IPS-18a (cell line): ENCODE results near the gene CAPN9.

Experiments
- H3K27ac ChIP-seq: one replicate; pipeline ENCODE4 v1.5.1; 2013; ENCODE audit warnings: low read length
- H3K27me3 ChIP-seq: one replicate; pipeline ENCODE4 v1.6.1; 2013; ENCODE audit warnings: mild to moderate bottlenecking, low read length; ENCODE audit not compliant: control insufficient read depth, insufficient read depth
- H3K36me3 ChIP-seq: one replicate; pipeline ENCODE4 v1.6.1; 2013; ENCODE audit warnings: low read depth, low read length; ENCODE audit not compliant: control insufficient read depth
- H3K4me1 ChIP-seq: one replicate; pipeline ENCODE4 v1.6.1; 2013; ENCODE audit warnings: low read depth, low read length; ENCODE audit not compliant: control insufficient read depth
- H3K4me3 ChIP-seq: one replicate; pipeline ENCODE4 v1.5.1; 2013; ENCODE audit warnings: low read length
- H3K9ac ChIP-seq: one replicate; pipeline ENCODE4 v1.6.1; 2013; ENCODE audit warnings: mild to moderate bottlenecking, low read length, moderate library complexity
- H3K9me3 ChIP-seq: one replicate; pipeline ENCODE4 v1.6.1; 2013; ENCODE audit warnings: low read depth, low read length; ENCODE audit not compliant: control insufficient read depth

CAPN9 gene

DNA sequence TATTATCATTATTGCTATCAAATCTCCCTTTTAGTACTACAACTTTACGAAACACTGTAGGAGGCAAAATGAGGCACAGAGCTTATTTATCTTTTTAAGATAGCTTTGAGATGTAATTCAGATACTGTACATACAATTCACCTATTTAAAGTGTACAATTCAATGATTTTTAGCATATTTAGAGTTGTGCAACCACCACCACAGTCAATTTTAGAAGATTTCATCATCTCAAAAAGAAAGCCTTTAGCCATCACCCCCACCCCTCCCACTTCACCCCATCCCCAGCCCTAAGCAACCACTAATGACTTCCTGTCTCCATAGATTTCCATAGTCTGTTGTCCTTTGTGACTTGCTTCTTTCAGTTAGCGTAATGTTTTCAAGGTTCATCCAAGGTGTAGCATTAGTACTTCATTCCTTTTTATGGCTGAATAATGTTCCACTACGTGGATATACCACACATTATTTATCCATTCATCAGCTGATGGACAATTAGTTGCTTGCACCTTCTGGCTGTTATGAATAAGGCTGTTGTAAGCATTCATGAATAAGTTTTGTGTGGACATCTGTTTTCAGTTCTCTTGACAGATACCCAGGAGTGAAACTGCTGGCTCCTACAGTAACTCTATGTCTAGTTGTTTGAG lies 9.4 kb upstream of the CAPN9 start:
- Histone ChIP-seq H3K27me3 (no peaks in the 10 kb centered on the region), H3K9me3 (no peaks in the 10 kb centered on the region), H3K4me1 (no peaks in the 10 kb centered on the region), H3K36me3 (no peaks in the 10 kb centered on the region), H3K9ac (no peak overlapping the region), H3K27ac (no peak overlapping the region), H3K4me3 (no peak overlapping the region)

DNA sequence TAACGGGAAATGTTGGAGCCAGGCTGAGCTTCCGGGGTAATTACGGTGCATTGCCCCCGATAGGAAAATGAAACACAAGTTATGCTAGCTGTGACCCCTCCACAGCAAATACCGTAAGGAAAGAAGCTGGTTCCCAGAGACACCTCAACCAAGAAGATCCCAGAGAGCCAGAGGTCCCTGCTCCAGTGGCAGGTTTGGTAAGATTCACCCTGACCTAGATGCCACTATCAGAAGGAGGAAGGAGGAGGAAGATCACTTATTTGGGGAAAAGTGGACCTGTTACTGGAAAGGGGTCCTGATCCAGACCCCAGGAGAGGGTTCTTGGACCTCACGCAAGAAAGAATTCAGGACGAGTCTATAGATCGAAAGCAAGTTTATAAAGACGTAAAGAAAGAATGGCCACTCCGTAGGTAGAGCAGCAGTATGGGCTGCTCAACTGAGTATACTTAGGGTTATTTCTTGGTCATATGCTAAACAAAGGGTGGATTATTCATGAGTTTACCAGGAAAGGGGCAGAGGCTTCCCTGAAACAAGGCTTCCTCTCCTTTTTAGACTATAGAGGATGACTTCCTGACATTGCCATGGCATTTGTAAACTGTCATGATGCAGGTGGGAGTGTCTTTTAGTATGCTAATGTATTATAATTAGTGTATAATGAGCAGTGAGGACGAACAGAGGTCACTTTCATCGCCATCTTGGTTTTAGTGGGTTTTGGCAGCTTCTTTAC lies 7.5 kb upstream of the CAPN9 start:
- no peaks in the 10 kb centered on the region for H3K27me3 ChIP-seq
- H3K4me1 ChIP-seq, result no peaks in the 10 kb centered on the region
- no peak overlapping the region for H3K9ac ChIP-seq
- H3K9me3 ChIP-seq, result no peaks in the 10 kb centered on the region
- H3K36me3 ChIP-seq, result no peaks in the 10 kb centered on the region
- H3K27ac ChIP-seq, result no peak overlapping the region
- no peak overlapping the region for H3K4me3 ChIP-seq

DNA sequence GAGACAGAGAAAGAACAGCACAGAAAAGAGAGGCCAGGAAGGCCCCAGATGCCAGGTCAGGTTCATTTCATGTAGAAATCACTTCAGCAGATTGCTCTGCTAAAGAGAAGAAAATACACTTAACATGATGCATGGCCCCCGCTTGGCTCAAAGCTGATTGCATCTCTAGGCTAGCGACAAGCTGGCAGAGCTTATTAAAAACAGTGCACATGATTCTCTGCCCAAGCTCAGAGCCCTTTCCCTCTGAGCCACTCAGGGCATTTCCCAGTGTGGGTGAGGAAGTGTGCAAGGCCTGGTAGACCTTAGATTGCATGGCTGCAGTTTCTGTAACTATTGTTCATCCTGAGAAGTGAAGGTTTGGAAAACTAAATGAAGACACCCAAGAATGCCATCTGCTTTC lies 3.3 kb upstream of the CAPN9 start:
- H3K27me3 ChIP-seq, result no peaks in the 10 kb centered on the region
- no peak overlapping the region for H3K27ac ChIP-seq
- no peak overlapping the region for H3K9ac ChIP-seq
- H3K9me3 ChIP-seq, result no peaks in the 10 kb centered on the region
- H3K4me1 ChIP-seq, result no peaks in the 10 kb centered on the region
- no peak overlapping the region for H3K4me3 ChIP-seq
- H3K36me3 ChIP-seq, result no peaks in the 10 kb centered on the region

DNA sequence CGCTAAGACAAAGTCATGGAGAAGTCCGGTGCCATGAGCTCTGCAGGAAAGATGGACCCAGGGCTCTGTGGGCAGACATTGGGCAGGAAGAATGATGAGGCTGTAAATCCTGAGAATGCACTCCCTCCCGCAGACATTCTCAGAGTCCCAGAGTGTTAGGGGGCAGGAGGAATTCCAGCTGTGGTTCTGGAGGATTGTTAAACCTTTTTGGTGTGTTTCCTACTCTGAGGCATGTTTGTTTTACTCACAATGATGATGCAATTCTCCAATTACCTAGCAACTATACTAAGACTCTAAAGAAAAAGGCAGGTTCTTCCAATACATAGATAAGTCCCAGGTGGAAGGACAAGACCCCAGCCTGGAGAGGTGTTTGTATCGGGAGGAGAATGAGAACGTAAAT lies 2.8 kb upstream of the CAPN9 start:
- Histone ChIP-seq H3K27ac (no peak overlapping the region), H3K36me3 (no peaks in the 10 kb centered on the region), H3K4me3 (no peak overlapping the region)

DNA sequence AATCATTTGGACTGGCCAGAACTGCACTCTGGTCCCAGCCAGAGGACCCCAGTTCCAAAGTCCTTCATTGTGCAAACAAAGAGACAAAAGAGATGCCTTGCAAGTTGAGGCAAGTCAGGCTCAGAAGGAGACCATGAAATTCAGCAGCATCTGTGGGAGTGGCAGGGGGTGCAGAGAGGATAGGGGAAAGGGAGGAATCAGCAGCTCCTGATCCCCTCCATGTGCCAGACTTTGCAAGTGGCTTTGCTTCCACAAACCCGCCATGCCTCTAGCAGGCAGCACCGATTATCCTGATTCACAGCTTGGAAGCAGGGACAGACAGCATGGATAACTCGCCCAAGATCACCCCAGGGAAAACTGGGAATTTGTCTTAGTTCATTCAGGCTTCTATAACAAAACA lies 2.1 kb upstream of the CAPN9 start:
- H3K9ac ChIP-seq, result no peak overlapping the region
- no peak overlapping the region for H3K27ac ChIP-seq
- peaks cover 4% of the 10 kb centered on the region for H3K4me1 ChIP-seq

More for the DNA sequence above, 2.8 kb upstream of the CAPN9 start:
- no peak overlapping the region for H3K9ac ChIP-seq
- no peaks in the 10 kb centered on the region for H3K27me3 ChIP-seq
- H3K4me1 ChIP-seq, result no peaks in the 10 kb centered on the region
- H3K9me3 ChIP-seq, result no peaks in the 10 kb centered on the region

DNA sequence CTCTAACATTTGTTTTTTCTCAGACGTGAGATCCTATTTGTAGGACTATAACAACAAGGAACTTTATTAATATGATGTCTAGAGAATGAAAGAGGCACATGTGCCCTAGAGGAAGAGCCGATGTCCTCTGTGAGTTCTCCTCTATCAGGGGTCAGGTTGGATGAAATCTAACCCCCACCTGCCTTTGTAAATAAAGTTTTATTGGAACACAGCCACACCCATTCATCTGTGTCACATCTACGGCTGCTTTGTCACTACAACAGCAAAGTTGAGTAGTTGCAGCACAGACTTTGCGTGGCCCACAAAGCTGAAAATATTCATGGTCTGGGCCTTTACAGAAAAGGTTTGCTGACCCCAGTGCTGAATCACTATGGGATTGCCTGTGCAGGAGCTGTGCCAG lies 571 bp upstream of the CAPN9 start:
- H3K4me3 ChIP-seq, result no peak overlapping the region
- no peak overlapping the region for H3K27ac ChIP-seq
- no peaks in the 10 kb centered on the region for H3K9me3 ChIP-seq
- H3K9ac ChIP-seq, result no peak overlapping the region
- no peaks in the 10 kb centered on the region for H3K36me3 ChIP-seq
- H3K27me3 ChIP-seq, result no peaks in the 10 kb centered on the region
- peaks cover 12% of the 10 kb centered on the region for H3K4me1 ChIP-seq

More for the DNA sequence above, 2.1 kb upstream of the CAPN9 start:
- H3K4me3 ChIP-seq, result no peak overlapping the region
- no peaks in the 10 kb centered on the region for H3K27me3 ChIP-seq
- H3K9me3 ChIP-seq, result no peaks in the 10 kb centered on the region
- no peaks in the 10 kb centered on the region for H3K36me3 ChIP-seq

DNA sequence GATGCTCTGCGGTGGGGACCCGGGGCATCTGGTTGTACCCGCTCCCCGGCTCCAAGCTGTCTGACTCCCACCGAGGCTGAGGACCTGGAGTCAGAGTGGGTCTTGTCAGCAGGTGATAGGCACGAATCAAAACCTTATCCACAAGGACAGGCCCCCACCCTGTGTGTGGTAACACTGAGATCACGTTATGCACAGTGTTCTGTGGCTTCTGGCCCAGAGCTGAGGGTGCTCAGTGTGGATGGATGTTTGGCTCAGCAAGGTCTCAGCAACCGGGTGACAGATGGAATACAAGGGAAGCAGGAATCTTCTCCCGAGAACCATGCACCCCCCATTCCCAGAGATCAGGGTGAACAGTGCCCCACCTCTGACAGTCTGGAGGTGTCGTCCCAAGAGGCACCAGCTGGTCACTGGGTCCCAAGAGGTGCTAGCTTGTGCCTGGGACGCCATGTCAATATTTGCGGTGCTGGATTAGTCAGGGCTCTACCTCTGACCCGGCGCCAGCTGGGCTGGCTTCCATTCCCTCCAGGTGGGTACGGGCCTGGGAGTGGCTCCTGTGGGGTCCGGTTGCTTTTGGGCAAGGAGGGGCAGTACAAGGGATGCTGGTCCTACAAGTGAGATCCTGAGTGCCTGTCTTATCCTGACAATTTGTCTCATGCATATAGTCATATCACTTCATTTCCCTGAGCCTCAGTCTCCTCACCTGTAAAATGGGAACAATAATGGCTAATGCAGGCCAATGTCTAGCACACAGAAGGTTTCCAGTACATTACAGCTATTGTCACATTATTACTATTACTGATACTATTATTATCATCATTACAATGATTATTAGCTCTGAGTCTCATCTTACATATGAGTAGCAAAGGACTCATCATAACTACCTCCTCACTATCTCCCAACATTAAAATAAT lies 957 bp downstream of the CAPN9 start:
- no peak overlapping the region for H3K4me3 ChIP-seq
- peaks cover 26% of the 10 kb centered on the region for H3K4me1 ChIP-seq

DNA sequence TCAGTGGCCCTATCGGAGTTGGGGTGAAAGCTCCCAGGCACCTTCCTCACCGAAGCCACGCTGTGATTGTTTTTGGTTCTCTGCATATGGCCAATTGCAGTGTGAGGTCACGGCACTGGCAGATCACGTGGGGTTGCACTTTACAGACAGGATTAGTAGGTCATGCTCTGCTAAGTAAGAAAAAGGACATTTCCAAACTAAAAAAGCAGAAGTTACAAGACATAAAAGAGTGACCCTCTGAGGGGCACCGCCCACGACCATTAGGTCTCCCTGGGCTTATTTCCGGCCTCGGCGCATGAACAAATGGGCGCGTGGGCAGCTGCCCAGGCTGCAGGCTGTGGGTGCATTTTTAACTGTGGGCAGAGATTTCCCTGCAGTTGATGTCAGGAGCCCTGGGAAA lies 2.0 kb downstream of the CAPN9 start:
- H3K9me3 ChIP-seq, result no peaks in the 10 kb centered on the region
- H3K36me3 ChIP-seq, result no peaks in the 10 kb centered on the region
- H3K27ac ChIP-seq, result no peak overlapping the region
- no peaks in the 10 kb centered on the region for H3K27me3 ChIP-seq
- H3K9ac ChIP-seq, result no peak overlapping the region
- H3K4me3 ChIP-seq, result no peak overlapping the region
- H3K4me1 ChIP-seq, result peaks cover 30% of the 10 kb centered on the region

More for the DNA sequence above, 957 bp downstream of the CAPN9 start:
- Histone ChIP-seq H3K36me3 (no peaks in the 10 kb centered on the region), H3K27ac (no peak overlapping the region), H3K27me3 (no peaks in the 10 kb centered on the region), H3K9ac (no peak overlapping the region), H3K9me3 (no peaks in the 10 kb centered on the region)

DNA sequence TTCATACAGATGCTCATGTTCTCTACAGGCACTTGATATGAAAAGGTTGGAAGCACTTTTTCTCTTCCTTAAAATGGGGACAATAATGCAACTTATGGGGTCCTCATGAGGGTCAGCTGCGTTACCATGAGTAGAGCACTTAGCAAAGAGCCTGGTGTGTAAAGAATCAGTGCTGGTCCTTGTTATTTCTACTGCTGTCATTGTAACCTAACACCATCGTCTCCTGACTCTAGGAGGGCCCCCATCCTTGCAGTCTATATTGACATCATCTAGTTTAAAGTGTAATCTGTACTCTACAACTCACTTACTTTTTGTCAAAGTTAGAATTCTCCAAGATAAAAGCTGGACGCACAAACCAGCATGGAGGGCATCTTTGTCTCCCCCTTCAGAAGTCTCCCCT lies 2.4 kb downstream of the CAPN9 start:
- Histone ChIP-seq H3K36me3 (no peaks in the 10 kb centered on the region), H3K27ac (no peak overlapping the region), H3K4me1 (peaks cover 30% of the 10 kb centered on the region), H3K27me3 (no peaks in the 10 kb centered on the region), H3K4me3 (no peak overlapping the region), H3K9ac (no peak overlapping the region), H3K9me3 (no peaks in the 10 kb centered on the region)

DNA sequence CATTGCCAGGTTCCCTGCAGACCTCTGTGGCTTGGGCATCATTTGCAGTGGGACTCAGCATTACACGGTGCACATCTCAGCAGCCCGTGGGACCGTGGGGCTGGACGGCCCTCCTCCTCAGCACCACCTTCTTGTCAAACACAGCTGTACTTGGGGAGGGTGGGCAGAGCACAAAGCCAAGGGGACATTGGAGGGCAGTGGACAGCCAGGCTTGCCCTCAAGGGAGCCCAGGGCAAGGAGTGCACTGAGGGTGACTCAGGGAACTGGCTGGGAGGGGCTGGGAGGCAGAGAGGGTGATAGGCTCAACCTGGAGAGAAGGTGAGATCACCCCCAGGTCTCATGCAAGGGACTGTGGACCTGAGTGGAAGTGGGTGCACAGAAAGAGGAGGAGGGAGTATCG lies 3.4 kb downstream of the CAPN9 start:
- Histone ChIP-seq H3K4me1 (peaks cover 30% of the 10 kb centered on the region), H3K9ac (no peak overlapping the region), H3K27me3 (no peaks in the 10 kb centered on the region), H3K36me3 (no peaks in the 10 kb centered on the region), H3K27ac (no peak overlapping the region), H3K4me3 (no peak overlapping the region), H3K9me3 (no peaks in the 10 kb centered on the region)

DNA sequence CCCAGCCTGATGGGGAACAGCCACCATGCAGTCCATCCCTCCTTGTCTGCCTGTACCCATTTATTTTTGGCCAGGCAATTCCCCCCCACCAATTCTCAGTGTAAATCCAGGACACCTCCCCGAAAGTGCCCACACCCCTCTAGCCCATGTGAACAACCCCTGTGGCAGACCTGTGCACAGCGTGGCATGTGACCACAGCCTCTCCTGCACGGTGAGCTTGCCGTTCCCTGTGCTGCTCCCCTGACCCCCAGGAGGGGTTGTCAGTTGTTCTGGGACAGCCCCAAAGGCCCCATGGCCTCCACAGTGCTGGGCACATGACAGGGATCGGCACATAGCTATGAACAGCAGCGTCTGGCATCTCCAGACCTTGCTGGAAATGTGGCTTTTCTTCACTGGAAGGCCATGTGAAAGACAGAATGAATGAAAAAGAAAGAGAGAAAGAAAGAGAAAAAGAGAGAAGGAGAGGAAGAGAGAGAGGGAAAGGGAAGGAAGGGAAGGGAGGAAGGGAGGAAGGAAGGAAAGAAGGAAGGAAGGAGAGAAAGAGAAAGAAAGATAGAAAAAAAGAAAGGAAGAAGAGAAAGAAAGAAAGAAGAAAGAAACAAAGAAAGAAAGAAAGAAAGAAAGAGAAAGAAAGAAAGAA lies 3.9 kb downstream of the CAPN9 start:
- H3K27ac ChIP-seq, result no peak overlapping the region
- H3K9me3 ChIP-seq, result no peaks in the 10 kb centered on the region
- H3K9ac ChIP-seq, result no peak overlapping the region
- no peaks in the 10 kb centered on the region for H3K36me3 ChIP-seq
- no peak overlapping the region for H3K4me3 ChIP-seq
- peaks cover 30% of the 10 kb centered on the region for H3K4me1 ChIP-seq
- no peaks in the 10 kb centered on the region for H3K27me3 ChIP-seq
